GM18907 (cell line): ENCODE data around the gene WNK4.
A peak's percentile ranks its signal among the peaks of the same experiment; 100 is the strongest.
"Not testable (repeated sequence)": the region's sequence is repeated elsewhere in the genome, so short reads cannot be mapped to it uniquely, and the experiment has no call there.

Source experiments
- ATAC-seq: cut with Tn5 transposase; IDR thresholded peaks from one replicate; pipeline ENCODE4 v1.9.1; 2021; ENCODE audit warnings: mild to moderate bottlenecking, moderate library complexity; ENCODE audit not compliant: unreplicated experiment

WNK4 gene

GRCh38 chr17:42769964-42770363 is 10.4 kb upstream of the WNK4 start:
- ATAC-seq = not testable (repeated sequence)

GRCh38 chr17:42772945-42773289 is 7.5 kb upstream of the WNK4 start:
- no peak for ATAC-seq

GRCh38 chr17:42773290-42774035 is 6.9 kb upstream of the WNK4 start, which contains the start of gene VPS25:
TSS of gene VPS25 (plus strand) at chr17:42773449. CDS start at chr17:42773476, 27 bp downstream.
- peak; percentile 63 for ATAC-seq

- no peak for ATAC-seq
Observed at GRCh38 chr17:42774066-42774745, 6.2 kb upstream of the WNK4 start.

GRCh38 chr17:42775534-42776098 is 4.8 kb upstream of the WNK4 start:
- no peak for ATAC-seq

- no peak for ATAC-seq
Observed at GRCh38 chr17:42778570-42778969, 1.8 kb upstream of the WNK4 start.

GRCh38 chr17:42779304-42779935 is 990 bp upstream of the WNK4 start:
- ATAC-seq = no peak

- no peak for ATAC-seq
Observed at GRCh38 chr17:42780851-42781638, 635 bp downstream of the WNK4 start.

- ATAC-seq = no peak
Observed at GRCh38 chr17:42781639-42782165, 1.3 kb downstream of the WNK4 start.

GRCh38 chr17:42782166-42783061 is 2.0 kb downstream of the WNK4 start:
- ATAC-seq = no peak

GRCh38 chr17:42783062-42783790 is 2.8 kb downstream of the WNK4 start:
- no peak for ATAC-seq

- no peak for ATAC-seq
Observed at GRCh38 chr17:42783791-42784138, 3.4 kb downstream of the WNK4 start.

GRCh38 chr17:42784409-42784808 is 4.0 kb downstream of the WNK4 start:
- no peak for ATAC-seq

GRCh38 chr17:42784811-42785592 is 4.6 kb downstream of the WNK4 start:
- ATAC-seq = no peak

GRCh38 chr17:42787266-42787665 is 6.9 kb downstream of the WNK4 start:
- ATAC-seq = no peak

GRCh38 chr17:42791948-42792347 is 11.5 kb downstream of the WNK4 start:
- no peak for ATAC-seq

- ATAC-seq = no peak
Observed at GRCh38 chr17:42792545-42792944, 12.1 kb downstream of the WNK4 start.

GRCh38 chr17:42795061-42795460 is 14.7 kb downstream of the WNK4 start:
- ATAC-seq = no peak
